K562 (cell line): Measurements from ENCODE around the gene ITGA6.

Experiments
- CTCF ChIP-seq, 3 experiments: IDR thresholded peaks in 2 of 3; conservative IDR thresholded peaks in 1 of 3; 2 replicates each; pipeline ENCODE4 v1.5.1; 2011 to 2012; ENCODE audit warnings: low read length in 3 of 3, mild to moderate bottlenecking in 3 of 3, control low read depth in 2 of 3, improper control_type of control experiment in 1 of 3, inconsistent platforms in 1 of 3, low read depth in 1 of 3, mixed read lengths in 1 of 3, moderate library complexity in 1 of 3; ENCODE audit not compliant: insufficient read depth in 2 of 3
- MYNN ChIP-seq, 2 experiments: sonication (generic); formaldehyde crosslinking in 1 of 2; IDR thresholded peaks; 2 replicates each; pipeline versions ENCODE4 v1.5.0 to v1.6.1; 2016 to 2020; ENCODE audit warnings: antibody characterized with exemption in 1 of 2, missing genetic modification reagents in 1 of 2
- PHF8 ChIP-seq: fragments of 200-600 bp; sonication (generic); IDR thresholded peaks from 2 replicates; pipeline ENCODE4 v1.6.1; 2012; ENCODE audit warnings: mixed run types, mild to moderate bottlenecking, inconsistent platforms, low read length, moderate library complexity, borderline replicate concordance
- ZC3H11A ChIP-seq: IDR thresholded peaks from 2 replicates; pipeline ENCODE4 v1.6.1; 2012; ENCODE audit warnings: low read depth, low read length, improper control_type of control experiment

DNA sequence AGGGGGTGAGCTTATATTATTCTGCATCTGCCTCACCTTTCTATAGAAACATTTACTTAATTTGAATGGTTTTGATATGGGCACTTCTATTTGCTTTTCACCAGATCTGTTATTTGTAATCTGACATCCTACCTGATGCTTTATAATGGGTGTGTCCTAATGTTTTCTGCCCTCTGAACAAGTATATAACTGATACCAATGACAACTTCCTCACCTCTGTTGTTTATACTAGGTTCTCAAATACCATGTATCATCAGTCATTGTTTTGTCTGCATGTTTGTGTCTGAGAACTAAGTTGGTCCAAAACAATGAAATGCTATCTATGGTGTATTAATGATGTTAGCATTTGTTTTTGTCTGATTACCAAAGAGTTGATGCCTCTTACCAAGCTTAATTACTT lies 45.8 kb downstream of the ITGA6 start:
- TF ChIP-seq CTCF (IDR thresholded peaks at IDR 0.05 in 2 of 3, conservative IDR thresholded peaks at IDR 0.05 in 1 of 3; ENCODE audit: insufficient read depth in 2 of 3, low read depth in 1 of 3, low read length in 3 of 3) (no peak), PHF8 (no peak), ZC3H11A (no peak), MYNN (IDR thresholded peaks at IDR 0.05) (no peak), MYNN (CRISPR knock-in tag; IDR thresholded peaks at IDR 0.05) (no peak)
